HG03521 (cell line): ENCODE results near the gene HBD.
"Not testable (repeated sequence)": the region's sequence is repeated elsewhere in the genome, so short reads cannot be mapped to it uniquely, and the experiment has no call there.

Experiments
- ATAC-seq: cut with Tn5 transposase; IDR thresholded peaks from one replicate; pipeline ENCODE4 v1.9.1; 2021; ENCODE audit warnings: mild to moderate bottlenecking, moderate library complexity; ENCODE audit not compliant: unreplicated experiment

HBD gene

GRCh38 chr11:5254023-5254422 is 19.7 kb upstream of the HBD start:
- not testable (repeated sequence) for ATAC-seq

GRCh38 chr11:5253440-5253839 is 19.2 kb upstream of the HBD start:
- not testable (repeated sequence) for ATAC-seq

GRCh38 chr11:5252919-5253265 is 18.6 kb upstream of the HBD start:
- no peak for ATAC-seq

- no peak for ATAC-seq
Observed at GRCh38 chr11:5252192-5252918, 18.1 kb upstream of the HBD start.

GRCh38 chr11:5251746-5252145 is 17.5 kb upstream of the HBD start:
- ATAC-seq, result no peak

GRCh38 chr11:5250543-5251204 is 16.4 kb upstream of the HBD start:
- ATAC-seq, result no peak

GRCh38 chr11:5249807-5250396 is 15.6 kb upstream of the HBD start, which contains the start of gene HBG1:
HBG1 (minus strand) TSS chr11:5249857; CDS start chr11:5249804, 53 bp downstream.
- not testable (repeated sequence) for ATAC-seq

GRCh38 chr11:5248498-5248897 is 14.2 kb upstream of the HBD start:
- ATAC-seq, result not testable (repeated sequence)

GRCh38 chr11:5247472-5248192 is 13.3 kb upstream of the HBD start:
- no peak for ATAC-seq

GRCh38 chr11:5246772-5247471 is 12.6 kb upstream of the HBD start:
- no peak for ATAC-seq

GRCh38 chr11:5245155-5245554 is 10.9 kb upstream of the HBD start:
- ATAC-seq, result no peak

- no peak for ATAC-seq
Observed at GRCh38 chr11:5243816-5244180, 9.5 kb upstream of the HBD start.

- peak; percentile 64 for ATAC-seq
Observed at GRCh38 chr11:5242933-5243815, 8.9 kb upstream of the HBD start.

- ATAC-seq, result no peak
Observed at GRCh38 chr11:5242208-5242607, 7.9 kb upstream of the HBD start.

- ATAC-seq, result no peak
Observed at GRCh38 chr11:5241458-5241857, 7.2 kb upstream of the HBD start.

- no peak for ATAC-seq
Observed at GRCh38 chr11:5240458-5240857, 6.2 kb upstream of the HBD start.

GRCh38 chr11:5240056-5240455 is 5.8 kb upstream of the HBD start:
- ATAC-seq, result no peak

- no peak for ATAC-seq
Observed at GRCh38 chr11:5239046-5239445, 4.8 kb upstream of the HBD start.

- ATAC-seq, result no peak
Observed at GRCh38 chr11:5238486-5238885, 4.2 kb upstream of the HBD start.

GRCh38 chr11:5237420-5237819 is 3.1 kb upstream of the HBD start:
- no peak for ATAC-seq
